K562 (cell line): ENCODE data around the gene PRELID1. TPM values are rescaled to one million over a fixed set of nuclear protein-coding genes. Genes with fewer than 3 reads are reported as not detected.

Source experiments
- polyA plus RNA-seq, 8 experiments: library from polyadenylated mRNA; depleted of rRNA in 4 of 8; stranded (reverse) in 5 of 8; unstranded in 3 of 8; fragments of >200 nt; fragmentation: Nextera tagmentation in 2 of 8; fragmentation: Illumina TruSeq in 1 of 8; extraction: Ambion mirVana in 2 of 8; extraction: Trizol in 1 of 8; gene quantifications; 2 replicates each; pipeline versions ENCODE4 v1.2.1 to v1.2.3, GENCODE V29; 2011 to 2014; ENCODE audit warnings: inconsistent platforms in 1 of 8, missing spikeins in 1 of 8
- total RNA-seq, 7 experiments: library from RNA; depleted of rRNA in 6 of 7; stranded (reverse); fragments of >200 nt in 6 of 7; fragmentation: Illumina TruSeq in 2 of 7; extraction: Trizol in 2 of 7; gene quantifications; 2 replicates each; pipeline versions ENCODE4 v1.2.1 to v1.2.3, GENCODE V29; 2011 to 2021; ENCODE audit warnings: low replicate concordance in 1 of 7

Gene PRELID1
- total and polyA plus RNA-seq, 9 of the 15 experiments (the other 6 are each of a cell fraction or from before 2014, with no cell fraction given), result 40.1 to 484 (median 340) TPM

Other genes starting within 250 kb of the PRELID1 start
Only the 7 nearest of the 15 such genes appear.
- 61.1 and 72.5 TPM in 2 replicates for gene RAB24, start 80 bp upstream of the PRELID1 start, total RNA-seq (2014; rRNA removed)
- 16.8 and 21.2 TPM in 2 replicates for gene RAB24, start 80 bp upstream of the PRELID1 start, total RNA-seq (2014; rRNA removed; fragmentation: Illumina TruSeq; extraction: Trizol)
- gene RAB24, start 80 bp upstream of the PRELID1 start, total RNA-seq (2015; rRNA removed; fragmentation: Illumina TruSeq; extraction: Trizol), result 21.1 and 22.2 TPM in 2 replicates
- 52.5 and 56.7 TPM in 2 replicates for gene RAB24, start 80 bp upstream of the PRELID1 start, total RNA-seq (2021)
- gene RAB24, start 80 bp upstream of the PRELID1 start, polyA plus RNA-seq (2011; rRNA removed), result 70.4 and 85.1 TPM in 2 replicates
- gene RAB24, start 80 bp upstream of the PRELID1 start, polyA plus RNA-seq (2014; fragmentation: Illumina TruSeq; extraction: Trizol), result 34.8 and 40.4 TPM in 2 replicates
- gene RAB24, start 80 bp upstream of the PRELID1 start, polyA plus RNA-seq (2014; fragmentation: Nextera tagmentation; extraction: Ambion mirVana), result 10 to 100 TPM; 13.9 to 15.7 TPM
- gene RAB24, start 80 bp upstream of the PRELID1 start, polyA plus RNA-seq (2014; rRNA removed), result 107 TPM in 2 replicates
- 18.2 and 19.5 TPM in 2 replicates for gene MXD3, start 8.1 kb downstream of the PRELID1 start, total RNA-seq (2014; rRNA removed)
- 0.65 and 0.83 TPM in 2 replicates for gene MXD3, start 8.1 kb downstream of the PRELID1 start, total RNA-seq (2014; rRNA removed; fragmentation: Illumina TruSeq; extraction: Trizol)
- gene MXD3, start 8.1 kb downstream of the PRELID1 start, total RNA-seq (2015; rRNA removed; fragmentation: Illumina TruSeq; extraction: Trizol), result 4.5 and 6.1 TPM in 2 replicates
- gene MXD3, start 8.1 kb downstream of the PRELID1 start, total RNA-seq (2021), result 12.0 and 16.2 TPM in 2 replicates
- 5.2 and 13.6 TPM in 2 replicates for gene MXD3, start 8.1 kb downstream of the PRELID1 start, polyA plus RNA-seq (2011; rRNA removed)
- 1.8 and 4.5 TPM in 2 replicates for gene MXD3, start 8.1 kb downstream of the PRELID1 start, polyA plus RNA-seq (2014; fragmentation: Illumina TruSeq; extraction: Trizol)
- gene MXD3, start 8.1 kb downstream of the PRELID1 start, polyA plus RNA-seq (2014; fragmentation: Nextera tagmentation; extraction: Ambion mirVana), result under 1 TPM; 0.28 to 0.59 TPM
- 22.8 and 24.8 TPM in 2 replicates for gene MXD3, start 8.1 kb downstream of the PRELID1 start, polyA plus RNA-seq (2014; rRNA removed)
- 200 and 216 TPM in 2 replicates for gene LMAN2, start 47.9 kb downstream of the PRELID1 start, total RNA-seq (2014; rRNA removed)
- gene LMAN2, start 47.9 kb downstream of the PRELID1 start, total RNA-seq (2014; rRNA removed; fragmentation: Illumina TruSeq; extraction: Trizol), result 69.3 and 110 TPM in 2 replicates
- gene LMAN2, start 47.9 kb downstream of the PRELID1 start, total RNA-seq (2015; rRNA removed; fragmentation: Illumina TruSeq; extraction: Trizol), result 179 and 196 TPM in 2 replicates
- 130 and 136 TPM in 2 replicates for gene LMAN2, start 47.9 kb downstream of the PRELID1 start, total RNA-seq (2021)
- gene LMAN2, start 47.9 kb downstream of the PRELID1 start, polyA plus RNA-seq (2011; rRNA removed), result 119 and 150 TPM in 2 replicates
- gene LMAN2, start 47.9 kb downstream of the PRELID1 start, polyA plus RNA-seq (2014; fragmentation: Illumina TruSeq; extraction: Trizol), result 241 and 254 TPM in 2 replicates
- gene LMAN2, start 47.9 kb downstream of the PRELID1 start, polyA plus RNA-seq (2014; fragmentation: Nextera tagmentation; extraction: Ambion mirVana), result 1 to 10 TPM; 2.7 to 8.5 TPM
- 196 and 235 TPM in 2 replicates for gene LMAN2, start 47.9 kb downstream of the PRELID1 start, polyA plus RNA-seq (2014; rRNA removed)
- 63.1 and 86.1 TPM in 2 replicates for gene RGS14, start 54.1 kb downstream of the PRELID1 start, total RNA-seq (2014; rRNA removed)
- 6.3 and 10.5 TPM in 2 replicates for gene RGS14, start 54.1 kb downstream of the PRELID1 start, total RNA-seq (2014; rRNA removed; fragmentation: Illumina TruSeq; extraction: Trizol)
- gene RGS14, start 54.1 kb downstream of the PRELID1 start, total RNA-seq (2015; rRNA removed; fragmentation: Illumina TruSeq; extraction: Trizol), result 34.5 and 38.8 TPM in 2 replicates
- gene RGS14, start 54.1 kb downstream of the PRELID1 start, total RNA-seq (2021), result 50.3 and 55.4 TPM in 2 replicates
- gene RGS14, start 54.1 kb downstream of the PRELID1 start, polyA plus RNA-seq (2011; rRNA removed), result 21.2 and 40.8 TPM in 2 replicates
- 42.0 and 46.3 TPM in 2 replicates for gene RGS14, start 54.1 kb downstream of the PRELID1 start, polyA plus RNA-seq (2014; fragmentation: Illumina TruSeq; extraction: Trizol)
- gene RGS14, start 54.1 kb downstream of the PRELID1 start, polyA plus RNA-seq (2014; fragmentation: Nextera tagmentation; extraction: Ambion mirVana), result 1 to 10 TPM in 1 of 2 experiments, under 1 TPM in 1; 0.28 to 1.3 TPM
- gene RGS14, start 54.1 kb downstream of the PRELID1 start, polyA plus RNA-seq (2014; rRNA removed), result 75.9 and 101 TPM in 2 replicates
- gene SLC34A1, start 80.6 kb downstream of the PRELID1 start, total RNA-seq (2014; rRNA removed), result not detected in 2 replicates
- not detected in 2 replicates for gene SLC34A1, start 80.6 kb downstream of the PRELID1 start, total RNA-seq (2014; rRNA removed; fragmentation: Illumina TruSeq; extraction: Trizol)
- not detected in 2 replicates for gene SLC34A1, start 80.6 kb downstream of the PRELID1 start, total RNA-seq (2015; rRNA removed; fragmentation: Illumina TruSeq; extraction: Trizol)
- gene SLC34A1, start 80.6 kb downstream of the PRELID1 start, total RNA-seq (2021), result not detected in 2 replicates
- not detected in 2 replicates for gene SLC34A1, start 80.6 kb downstream of the PRELID1 start, polyA plus RNA-seq (2011; rRNA removed)
- not detected in 2 replicates for gene SLC34A1, start 80.6 kb downstream of the PRELID1 start, polyA plus RNA-seq (2014; fragmentation: Illumina TruSeq; extraction: Trizol)
- gene SLC34A1, start 80.6 kb downstream of the PRELID1 start, polyA plus RNA-seq (2014; fragmentation: Nextera tagmentation; extraction: Ambion mirVana), result not detected
- not detected in 2 replicates for gene SLC34A1, start 80.6 kb downstream of the PRELID1 start, polyA plus RNA-seq (2014; rRNA removed)
- gene PFN3, start 96.9 kb downstream of the PRELID1 start, total RNA-seq (2014; rRNA removed), result not detected in 2 replicates
- gene PFN3, start 96.9 kb downstream of the PRELID1 start, total RNA-seq (2014; rRNA removed; fragmentation: Illumina TruSeq; extraction: Trizol), result not detected in 2 replicates
- not detected in 2 replicates for gene PFN3, start 96.9 kb downstream of the PRELID1 start, total RNA-seq (2015; rRNA removed; fragmentation: Illumina TruSeq; extraction: Trizol)
- not detected in 2 replicates for gene PFN3, start 96.9 kb downstream of the PRELID1 start, total RNA-seq (2021)
- gene PFN3, start 96.9 kb downstream of the PRELID1 start, polyA plus RNA-seq (2011; rRNA removed), result not detected in 2 replicates
- not detected in 2 replicates for gene PFN3, start 96.9 kb downstream of the PRELID1 start, polyA plus RNA-seq (2014; fragmentation: Illumina TruSeq; extraction: Trizol)
- not detected for gene PFN3, start 96.9 kb downstream of the PRELID1 start, polyA plus RNA-seq (2014; fragmentation: Nextera tagmentation; extraction: Ambion mirVana)
- not detected in 2 replicates for gene PFN3, start 96.9 kb downstream of the PRELID1 start, polyA plus RNA-seq (2014; rRNA removed)
- 13.8 and 23.9 TPM in 2 replicates for gene F12, start 105.8 kb downstream of the PRELID1 start, total RNA-seq (2014; rRNA removed)
- 0.80 and 1.1 TPM in 2 replicates for gene F12, start 105.8 kb downstream of the PRELID1 start, total RNA-seq (2014; rRNA removed; fragmentation: Illumina TruSeq; extraction: Trizol)
- 3.6 and 4.7 TPM in 2 replicates for gene F12, start 105.8 kb downstream of the PRELID1 start, total RNA-seq (2015; rRNA removed; fragmentation: Illumina TruSeq; extraction: Trizol)
- 18.3 and 22.6 TPM in 2 replicates for gene F12, start 105.8 kb downstream of the PRELID1 start, total RNA-seq (2021)
- 6.1 and 9.7 TPM in 2 replicates for gene F12, start 105.8 kb downstream of the PRELID1 start, polyA plus RNA-seq (2011; rRNA removed)
- 0.59 and 2.7 TPM in 2 replicates for gene F12, start 105.8 kb downstream of the PRELID1 start, polyA plus RNA-seq (2014; fragmentation: Illumina TruSeq; extraction: Trizol)
- gene F12, start 105.8 kb downstream of the PRELID1 start, polyA plus RNA-seq (2014; fragmentation: Nextera tagmentation; extraction: Ambion mirVana), result 1 to 10 TPM in 1 of 2 experiments, under 1 TPM in 1; 0.91 to 1.3 TPM
- gene F12, start 105.8 kb downstream of the PRELID1 start, polyA plus RNA-seq (2014; rRNA removed), result 14.3 and 14.9 TPM in 2 replicates